H9 (cell line): ENCODE results near the gene CYP27C1. TPM values are rescaled to one million over a fixed set of nuclear protein-coding genes. Genes with fewer than 3 reads are reported as not detected.
A peak's percentile ranks its signal among the peaks of the same experiment; 100 is the strongest.

Experiments used
- DNase-seq: peaks from one replicate; pipeline ENCODE4 v3.0.0-alpha.2; 2017
- H2AFZ ChIP-seq: one replicate; pipeline ENCODE4 v1.6.1; 2013; ENCODE audit warnings: mild to moderate bottlenecking, low read length, control low read depth, moderate library complexity
- H2AK5ac ChIP-seq: 2 replicates; pipeline ENCODE4 v1.6.1; 2013; ENCODE audit warnings: low read length, control low read depth, mixed read lengths; ENCODE audit not compliant: insufficient read length
- H2BK120ac ChIP-seq: one replicate; pipeline ENCODE4 v1.6.1; 2013; ENCODE audit warnings: low read depth, mild to moderate bottlenecking, low read length, control low read depth, inconsistent platforms; ENCODE audit not compliant: poor library complexity, severe bottlenecking
- H2BK12ac ChIP-seq: 2 replicates; pipeline ENCODE4 v1.6.1; 2013; ENCODE audit warnings: low read length, control low read depth, mixed read lengths, low read depth; ENCODE audit not compliant: insufficient read length
- H2BK15ac ChIP-seq: 2 replicates; pipeline ENCODE4 v1.6.1; 2013; ENCODE audit warnings: low read depth, low read length, control low read depth
- H2BK20ac ChIP-seq: one replicate; pipeline ENCODE4 v1.6.1; 2013; ENCODE audit warnings: low read depth, mild to moderate bottlenecking, low read length, control low read depth, inconsistent platforms; ENCODE audit not compliant: poor library complexity, severe bottlenecking
- H2BK5ac ChIP-seq: 2 replicates; pipeline ENCODE4 v1.6.1; 2013; ENCODE audit warnings: low read length, control low read depth, mixed read lengths; ENCODE audit not compliant: insufficient read length
- H3K14ac ChIP-seq: 2 replicates; pipeline ENCODE4 v1.6.1; 2013; ENCODE audit warnings: low read length, control low read depth; ENCODE audit not compliant: insufficient read depth
- H3K18ac ChIP-seq: 2 replicates; pipeline ENCODE4 v1.6.1; 2013; ENCODE audit warnings: low read depth, mild to moderate bottlenecking, mixed read lengths, low read length, control low read depth; ENCODE audit not compliant: insufficient read length
- H3K23ac ChIP-seq: 2 replicates; pipeline ENCODE4 v1.6.1; 2013; ENCODE audit warnings: low read length, control low read depth, mixed read lengths, low read depth; ENCODE audit not compliant: insufficient read length
- H3K23me2 ChIP-seq: 2 replicates; pipeline ENCODE4 v1.6.1; 2013; ENCODE audit warnings: low read depth, mild to moderate bottlenecking, mixed read lengths, low read length, control low read depth; ENCODE audit not compliant: insufficient read length, poor library complexity, severe bottlenecking
- H3K27ac ChIP-seq: 2 replicates; pipeline ENCODE4 v1.5.1; 2013; ENCODE audit warnings: low read length, control low read depth, mixed read lengths, low read depth; ENCODE audit not compliant: insufficient read length
- H3K27me3 ChIP-seq: 2 replicates; pipeline ENCODE4 v1.6.1; 2013; ENCODE audit warnings: low read length, control low read depth, inconsistent platforms; ENCODE audit not compliant: insufficient read depth
- H3K4ac ChIP-seq: 2 replicates; pipeline ENCODE4 v1.6.1; 2013; ENCODE audit warnings: low read depth, mild to moderate bottlenecking, control low read depth, inconsistent platforms, low read length, moderate library complexity
- H3K4me1 ChIP-seq: 2 replicates; pipeline ENCODE4 v1.6.1; 2013; ENCODE audit warnings: low read length, control low read depth, inconsistent platforms; ENCODE audit not compliant: insufficient read depth
- H3K4me2 ChIP-seq: 2 replicates; pipeline ENCODE4 v1.6.1; 2013; ENCODE audit warnings: low read length, control low read depth, mixed read lengths; ENCODE audit not compliant: insufficient read length, insufficient read depth
- H3K56ac ChIP-seq: 2 replicates; pipeline ENCODE4 v1.6.1; 2013; ENCODE audit warnings: low read depth, mild to moderate bottlenecking, mixed read lengths, low read length, control low read depth; ENCODE audit not compliant: insufficient read length
- H3K79me1 ChIP-seq: 2 replicates; pipeline ENCODE4 v1.6.1; 2013; ENCODE audit warnings: low read depth, mild to moderate bottlenecking, moderate library complexity, low read length, control low read depth, inconsistent platforms; ENCODE audit not compliant: insufficient read depth, poor library complexity, severe bottlenecking
- H3K79me2 ChIP-seq: 2 replicates; pipeline ENCODE4 v1.6.1; 2013; ENCODE audit warnings: low read length, control low read depth, inconsistent platforms; ENCODE audit not compliant: insufficient read depth
- H3K9ac ChIP-seq: 2 replicates; pipeline ENCODE4 v1.6.1; 2013; ENCODE audit warnings: low read length, control low read depth, mixed read lengths; ENCODE audit not compliant: insufficient read length; ENCODE audit errors: extremely low read depth
- H3K9me3 ChIP-seq: one replicate; pipeline ENCODE4 v1.6.1; 2013; ENCODE audit warnings: low read depth, low read length, inconsistent platforms; ENCODE audit not compliant: control insufficient read depth
- H3T11ph ChIP-seq: one replicate; pipeline ENCODE4 v1.6.1; 2013; ENCODE audit warnings: mild to moderate bottlenecking, low read length, control low read depth, inconsistent platforms
- H4K20me1 ChIP-seq: one replicate; pipeline ENCODE4 v1.6.1; 2013; ENCODE audit not compliant: control insufficient read depth, insufficient read length, insufficient read depth
- H4K5ac ChIP-seq: 2 replicates; pipeline ENCODE4 v1.6.1; 2013; ENCODE audit warnings: low read depth, mild to moderate bottlenecking, mixed read lengths, low read length, control low read depth; ENCODE audit not compliant: insufficient read length
- H4K8ac ChIP-seq: replicated peaks from 2 replicates; pipeline ENCODE4 v1.6.1; 2013; ENCODE audit warnings: low read length, control low read depth, mixed read lengths, low read depth; ENCODE audit not compliant: insufficient read length
- H4K91ac ChIP-seq: 2 replicates; pipeline ENCODE4 v1.6.1; 2013; ENCODE audit warnings: low read depth, mild to moderate bottlenecking, moderate library complexity, mixed read lengths, low read length, control low read depth; ENCODE audit not compliant: insufficient read length
- H3K27ac Mint-ChIP-seq, 3 experiments: 2 replicates in 2 of 3; 3 replicates in 1 of 3; pipeline ENCODE4 v1.8.0; 2020 to 2021; ENCODE audit warnings: mixed read lengths in 3 of 3, mild to moderate bottlenecking in 1 of 3, moderate library complexity in 1 of 3
- H3K27me3 Mint-ChIP-seq: 2 replicates; pipeline ENCODE4 v1.8.0; 2021; ENCODE audit warnings: low read depth, mild to moderate bottlenecking, moderate library complexity, mixed read lengths
- H3K36me3 Mint-ChIP-seq, 3 experiments: 2 replicates in 2 of 3; 3 replicates in 1 of 3; pipeline ENCODE4 v1.8.0; 2020 to 2021; ENCODE audit warnings: low read depth in 3 of 3, mixed read lengths in 3 of 3; ENCODE audit not compliant: insufficient read depth in 1 of 3
- H3K4me1 Mint-ChIP-seq, 2 experiments: 2 replicates each; pipeline ENCODE4 v1.8.0; 2020; ENCODE audit warnings: mixed read lengths in 2 of 2
- H3K4me3 Mint-ChIP-seq, 2 experiments: 2 replicates in 1 of 2; 3 replicates in 1 of 2; pipeline ENCODE4 v1.8.0; 2020 to 2021; ENCODE audit warnings: mild to moderate bottlenecking in 2 of 2, mixed read lengths in 2 of 2, moderate library complexity in 1 of 2
- H3K9me3 Mint-ChIP-seq, 2 experiments: 2 replicates in 1 of 2; 3 replicates in 1 of 2; pipeline ENCODE4 v1.8.0; 2020; ENCODE audit warnings: mild to moderate bottlenecking in 2 of 2, mixed read lengths in 2 of 2, moderate library complexity in 1 of 2
- WGBS: extraction: QIAGEN DNeasy Blood & Tissue Kit; methylation state at CpG from one replicate; pipeline ENCODE4 v1.1.7; 2013; ENCODE audit warnings: missing lambda C conversion rate, low lambda C conversion rate, mixed read lengths; ENCODE audit not compliant: insufficient read length; ENCODE audit errors: extremely low coverage; 5-methylcytosine and 5-hydroxymethylcytosine counted together
- total RNA-seq: library from RNA; stranded (reverse); gene quantifications from 2 replicates; pipeline ENCODE4 v1.2.1, GENCODE V29; 2021
- TF ChIP-seq, protein P1 (sequence below): fragments of 200-600 bp; sonication (generic); conservative IDR thresholded peaks from 3 replicates; pipeline ENCODE4 v1.8.0; 2021; ENCODE audit warnings: antibody characterized with exemption, mild to moderate bottlenecking

CYP27C1 gene
- total RNA-seq, 1 experiment from 2014 or later, result 2.3 TPM

DNA sequence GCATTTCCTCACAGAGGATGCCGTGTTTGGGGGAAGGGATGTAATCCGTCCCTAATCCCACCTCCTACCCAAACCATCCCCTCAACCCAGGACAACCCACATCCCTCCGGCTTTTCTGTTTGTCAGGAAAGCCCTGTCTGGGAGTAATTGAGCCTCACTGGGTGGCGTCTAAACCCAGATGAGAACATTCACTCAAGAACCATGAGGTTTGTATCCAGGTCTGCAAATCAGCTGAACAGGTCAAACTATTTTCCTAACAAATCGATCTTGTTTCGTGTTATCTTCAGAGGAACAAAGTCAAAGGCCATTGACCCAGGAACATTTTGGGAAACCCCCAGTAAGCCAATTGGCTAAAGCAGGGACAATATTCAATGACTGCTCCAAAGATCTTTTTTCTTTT is 25.7 kb downstream of the CYP27C1 start:
- H4K8ac ChIP-seq, result no peak overlapping the region
- H2BK15ac ChIP-seq, result no peak overlapping the region
- no peak overlapping the region for H4K91ac ChIP-seq
- H3K4me1 ChIP-seq, result no peaks in the 10 kb centered on the region; the same call in 1 of the 2 replicates
- Mint-ChIP-seq H3K27ac (peak overlapping the region in 1 of 3 experiments; percentile 40; a peak in 1 of 7 replicates), H3K4me1 (peaks cover 23 to 25% of the 10 kb centered on the region in 2 experiments), H3K27me3 (peaks cover 1% of the 10 kb centered on the region; the same call in 1 of the 2 replicates), H3K9me3 (peaks cover 7 to 11% of the 10 kb centered on the region in 2 experiments), H3K4me3 (no peak overlapping the region), H3K36me3 (peaks cover 0 to 27% (median 8%) of the 10 kb centered on the region in 3 experiments; a peak in 5 of 7 replicates)
- no peak overlapping the region for H3K9ac ChIP-seq
- no CpG with 5 or more reads among the region's 6 CpGs for WGBS
- H2BK5ac ChIP-seq, result no peak overlapping the region
- no peak overlapping the region for H2BK12ac ChIP-seq
- H4K20me1 ChIP-seq, result no peaks in the 10 kb centered on the region
- H3K56ac ChIP-seq, result no peak overlapping the region
- no peaks in the 10 kb centered on the region for H3K79me2 ChIP-seq
- H3K4me2 ChIP-seq, result no peak overlapping the region
- H3K27me3 ChIP-seq, result no peaks in the 10 kb centered on the region; the same call in 1 of the 2 replicates
- H3T11ph ChIP-seq, result no peak overlapping the region
- no peak overlapping the region for H3K27ac ChIP-seq
- H4K5ac ChIP-seq, result no peak overlapping the region
- peak overlapping the region; percentile 25; the same call in 1 of the 2 replicates for H3K14ac ChIP-seq
- H3K4ac ChIP-seq, result no peak overlapping the region
- no peak overlapping the region for H3K23ac ChIP-seq
- H3K23me2 ChIP-seq, result no peaks in the 10 kb centered on the region
- TF ChIP-seq, protein P1, sequence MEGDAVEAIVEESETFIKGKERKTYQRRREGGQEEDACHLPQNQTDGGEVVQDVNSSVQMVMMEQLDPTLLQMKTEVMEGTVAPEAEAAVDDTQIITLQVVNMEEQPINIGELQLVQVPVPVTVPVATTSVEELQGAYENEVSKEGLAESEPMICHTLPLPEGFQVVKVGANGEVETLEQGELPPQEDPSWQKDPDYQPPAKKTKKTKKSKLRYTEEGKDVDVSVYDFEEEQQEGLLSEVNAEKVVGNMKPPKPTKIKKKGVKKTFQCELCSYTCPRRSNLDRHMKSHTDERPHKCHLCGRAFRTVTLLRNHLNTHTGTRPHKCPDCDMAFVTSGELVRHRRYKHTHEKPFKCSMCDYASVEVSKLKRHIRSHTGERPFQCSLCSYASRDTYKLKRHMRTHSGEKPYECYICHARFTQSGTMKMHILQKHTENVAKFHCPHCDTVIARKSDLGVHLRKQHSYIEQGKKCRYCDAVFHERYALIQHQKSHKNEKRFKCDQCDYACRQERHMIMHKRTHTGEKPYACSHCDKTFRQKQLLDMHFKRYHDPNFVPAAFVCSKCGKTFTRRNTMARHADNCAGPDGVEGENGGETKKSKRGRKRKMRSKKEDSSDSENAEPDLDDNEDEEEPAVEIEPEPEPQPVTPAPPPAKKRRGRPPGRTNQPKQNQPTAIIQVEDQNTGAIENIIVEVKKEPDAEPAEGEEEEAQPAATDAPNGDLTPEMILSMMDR, result no peak
- no peak overlapping the region for H3K18ac ChIP-seq
- no peak overlapping the region for H2BK120ac ChIP-seq
- no peak overlapping the region for H2BK20ac ChIP-seq
- no peaks in the 10 kb centered on the region for H3K79me1 ChIP-seq
- no peak overlapping the region for H2AK5ac ChIP-seq
- no peak for DNase-seq
- no peak overlapping the region for H2AFZ ChIP-seq
- no peaks in the 10 kb centered on the region for H3K9me3 ChIP-seq
